Measurements from ENCODE around the gene TOP2B.

The TOP2B gene

GRCh38 chr3:25555695-25556437 is 108.8 kb downstream of the TOP2B start:
- no peak for DNase-seq

GRCh38 chr3:25554376-25554775 is 110.3 kb downstream of the TOP2B start:
- no peak for DNase-seq

GRCh38 chr3:25552251-25552650 is 112.5 kb downstream of the TOP2B start:
- DNase-seq: no peak

GRCh38 chr3:25548836-25549235 is 115.9 kb downstream of the TOP2B start:
- DNase-seq: no peak

GRCh38 chr3:25547943-25548674 is 116.6 kb downstream of the TOP2B start:
- no peak for DNase-seq

All from DMS153 (cell line).